ES-I3 (cell line): ENCODE results near the gene KCNAB3.

Source experiments
- H3K36me3 ChIP-seq: 2 replicates; pipeline ENCODE4 v1.6.1; 2013; ENCODE audit warnings: mild to moderate bottlenecking, low read length, control low read depth, moderate library complexity; ENCODE audit not compliant: insufficient read depth
- H3K4me1 ChIP-seq: 2 replicates; pipeline ENCODE4 v1.6.1; 2013; ENCODE audit warnings: mild to moderate bottlenecking, control low read depth, low read length; ENCODE audit not compliant: insufficient read depth
- H3K9ac ChIP-seq: 2 replicates; pipeline ENCODE4 v1.6.1; 2013; ENCODE audit warnings: low read depth, mild to moderate bottlenecking, low read length, moderate library complexity
- H3K9me3 ChIP-seq: 2 replicates; pipeline ENCODE4 v1.6.1; 2013; ENCODE audit warnings: mild to moderate bottlenecking, low read length, moderate library complexity; ENCODE audit not compliant: control insufficient read depth, insufficient read depth

Gene KCNAB3

DNA sequence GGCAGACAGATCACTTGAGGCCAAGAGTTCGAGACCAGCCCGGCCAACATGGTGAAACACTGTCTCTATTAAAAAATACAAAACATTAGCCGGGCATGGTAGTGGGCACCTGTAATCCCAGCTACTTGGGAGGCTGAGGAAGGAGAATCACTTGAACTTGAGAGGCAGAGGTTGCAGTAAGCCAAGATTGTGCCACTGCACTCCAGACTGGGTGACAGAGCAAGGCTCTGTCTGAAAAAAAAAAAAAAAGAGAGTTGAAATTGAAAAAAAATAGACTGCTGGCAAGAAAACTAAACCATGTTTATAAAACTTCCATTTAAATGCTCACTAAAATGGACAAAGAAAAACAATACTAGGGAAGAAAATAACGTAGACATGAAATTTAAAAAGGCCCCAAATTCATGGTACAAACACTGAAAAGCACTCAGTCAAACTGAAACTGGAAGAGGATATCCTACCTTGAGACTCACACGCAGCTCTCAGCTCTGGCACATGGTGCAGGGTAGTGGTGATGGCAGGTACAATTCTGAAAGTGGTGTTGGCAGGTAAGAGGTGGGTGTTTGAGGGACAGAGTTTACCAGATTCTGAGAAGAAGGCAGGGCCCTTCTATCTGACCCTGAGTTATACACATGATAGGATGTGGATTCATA is 21.6 kb upstream of the KCNAB3 start:
- Histone ChIP-seq H3K9ac (no peak overlapping the region), H3K9me3 (no peaks in the 10 kb centered on the region), H3K4me1 (no peaks in the 10 kb centered on the region), H3K36me3 (no peaks in the 10 kb centered on the region)

GRCh38 chr17:7950578-7950977 is 20.9 kb upstream of the KCNAB3 start:
- no peaks in the 10 kb centered on the region for H3K9me3 ChIP-seq
- H3K4me1 ChIP-seq = no peaks in the 10 kb centered on the region
- H3K9ac ChIP-seq = no peak overlapping the region
- no peaks in the 10 kb centered on the region for H3K36me3 ChIP-seq

- Histone ChIP-seq H3K9me3 (no peaks in the 10 kb centered on the region), H3K4me1 (no peaks in the 10 kb centered on the region), H3K36me3 (peaks cover 7% of the 10 kb centered on the region; the same call in 1 of the 2 replicates), H3K9ac (no peak overlapping the region)
Observed at GRCh38 chr17:7947651-7948050, 18.0 kb upstream of the KCNAB3 start.

- Histone ChIP-seq H3K9me3 (no peaks in the 10 kb centered on the region), H3K9ac (no peak overlapping the region), H3K36me3 (peaks cover 7% of the 10 kb centered on the region; the same call in 1 of the 2 replicates), H3K4me1 (no peaks in the 10 kb centered on the region)
Observed at GRCh38 chr17:7946441-7946840, 16.8 kb upstream of the KCNAB3 start.

DNA sequence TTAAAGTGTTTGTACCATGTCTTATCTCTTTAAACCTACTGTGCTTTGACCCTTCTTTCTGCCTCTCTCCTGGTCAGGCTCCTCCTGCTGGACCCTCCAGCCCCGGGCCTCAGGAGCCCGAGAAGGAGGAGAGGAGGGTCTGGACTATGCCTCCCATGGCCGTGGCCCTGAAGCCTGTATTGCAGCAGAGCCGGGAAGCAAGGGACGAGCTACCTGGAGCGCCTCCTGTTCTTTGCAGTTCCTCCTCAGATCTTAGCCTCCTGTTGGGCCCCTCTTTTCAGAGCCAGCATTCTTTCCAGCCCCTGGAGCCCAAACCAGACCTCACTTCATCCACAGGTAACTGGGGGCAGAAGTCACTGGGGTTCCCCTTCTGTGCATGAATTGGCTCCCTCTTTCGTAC is 16.0 kb upstream of the KCNAB3 start:
- Histone ChIP-seq H3K36me3 (peaks cover 7% of the 10 kb centered on the region; the same call in 1 of the 2 replicates), H3K9me3 (no peaks in the 10 kb centered on the region), H3K9ac (no peak overlapping the region), H3K4me1 (no peaks in the 10 kb centered on the region)

DNA sequence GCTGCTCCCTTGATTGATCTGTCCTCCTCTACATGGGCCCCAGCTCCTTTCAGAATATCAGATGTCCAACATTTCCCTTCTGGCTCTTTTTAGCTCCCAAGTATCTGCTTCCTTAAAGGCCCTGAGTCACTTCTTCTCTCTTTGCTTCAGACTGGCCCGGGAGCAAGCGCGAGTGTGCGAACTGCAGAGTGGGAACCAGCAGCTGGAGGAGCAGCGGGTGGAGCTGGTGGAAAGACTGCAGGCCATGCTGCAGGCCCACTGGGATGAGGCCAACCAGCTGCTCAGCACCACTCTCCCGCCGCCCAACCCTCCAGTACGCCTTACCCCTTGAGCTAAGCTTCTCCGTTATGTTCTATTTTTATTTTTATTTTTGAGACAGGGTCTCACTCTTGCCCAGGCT is 14.7 kb upstream of the KCNAB3 start:
- Histone ChIP-seq H3K36me3 (peaks cover 7% of the 10 kb centered on the region; the same call in 1 of the 2 replicates), H3K9me3 (no peaks in the 10 kb centered on the region), H3K4me1 (no peaks in the 10 kb centered on the region), H3K9ac (no peak overlapping the region)

DNA sequence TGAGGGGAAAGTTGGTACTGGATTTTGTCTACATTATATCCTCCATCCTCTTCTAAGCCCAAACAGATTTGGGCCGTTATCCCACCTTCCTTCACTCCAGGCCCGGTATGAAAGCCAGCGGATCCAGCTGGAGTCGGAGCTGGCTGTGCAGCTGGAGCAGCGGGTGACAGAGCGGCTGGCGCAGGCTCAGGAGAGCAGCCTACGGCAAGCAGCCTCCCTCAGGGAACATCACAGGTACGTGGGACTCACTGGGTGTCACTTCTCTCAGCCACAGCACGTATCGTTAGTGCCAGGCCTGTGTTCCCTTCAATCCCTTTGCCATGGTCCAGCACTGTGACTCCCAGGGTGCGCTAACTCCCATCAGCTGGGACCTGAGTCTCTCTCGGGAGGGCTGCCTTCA is 13.6 kb upstream of the KCNAB3 start:
- Histone ChIP-seq H3K36me3 (peaks cover 7% of the 10 kb centered on the region; the same call in 1 of the 2 replicates), H3K9me3 (no peaks in the 10 kb centered on the region), H3K4me1 (no peaks in the 10 kb centered on the region), H3K9ac (no peak overlapping the region)

DNA sequence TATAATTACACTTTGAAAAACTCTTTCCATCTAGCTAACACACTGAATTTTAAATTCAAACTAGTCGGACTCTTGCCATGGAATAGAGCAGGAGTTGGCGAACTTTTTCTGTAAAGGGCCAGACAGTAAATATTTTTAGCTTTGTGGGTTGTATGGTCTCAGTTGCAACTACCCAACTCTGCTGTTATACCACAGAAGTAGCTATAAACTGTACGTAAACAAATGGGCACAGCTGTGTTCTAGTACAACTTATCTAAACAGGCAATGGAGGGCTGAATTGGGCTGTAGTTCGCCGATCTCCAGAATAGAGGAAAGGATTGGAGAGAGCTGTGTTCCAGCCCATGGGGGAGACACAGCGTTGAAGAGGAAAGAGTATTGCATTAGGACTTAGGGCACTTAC is 11.1 kb upstream of the KCNAB3 start:
- Histone ChIP-seq H3K36me3 (peaks cover 12% of the 10 kb centered on the region), H3K9me3 (no peaks in the 10 kb centered on the region), H3K9ac (no peak overlapping the region), H3K4me1 (no peaks in the 10 kb centered on the region)

- Histone ChIP-seq H3K9ac (no peak overlapping the region), H3K36me3 (peaks cover 12% of the 10 kb centered on the region), H3K9me3 (no peaks in the 10 kb centered on the region), H3K4me1 (no peaks in the 10 kb centered on the region)
Observed at GRCh38 chr17:7940034-7940433, 10.4 kb upstream of the KCNAB3 start.

DNA sequence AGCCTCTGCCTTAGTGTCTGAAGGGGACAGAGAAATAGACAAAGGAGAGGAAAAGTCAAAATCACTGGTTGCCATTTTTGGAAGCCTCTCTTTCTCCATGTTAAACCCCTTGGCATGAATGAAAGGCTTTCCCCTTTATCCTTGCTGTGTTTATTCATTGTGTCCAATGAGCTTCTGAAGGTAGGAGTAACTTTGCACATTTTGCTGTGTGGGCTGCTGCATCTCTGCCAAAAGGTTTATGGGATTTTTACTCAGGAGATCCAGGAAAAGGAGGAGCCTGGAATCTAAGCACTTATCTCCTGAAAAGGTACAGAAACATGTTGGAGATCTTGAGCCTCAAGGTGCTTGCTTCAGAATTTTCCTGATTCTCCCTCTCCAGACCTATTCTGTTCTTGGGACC is 6.2 kb upstream of the KCNAB3 start:
- H3K36me3 ChIP-seq = peaks cover 5% of the 10 kb centered on the region
- no peaks in the 10 kb centered on the region for H3K9me3 ChIP-seq
- no peaks in the 10 kb centered on the region for H3K4me1 ChIP-seq
- no peak overlapping the region for H3K9ac ChIP-seq

DNA sequence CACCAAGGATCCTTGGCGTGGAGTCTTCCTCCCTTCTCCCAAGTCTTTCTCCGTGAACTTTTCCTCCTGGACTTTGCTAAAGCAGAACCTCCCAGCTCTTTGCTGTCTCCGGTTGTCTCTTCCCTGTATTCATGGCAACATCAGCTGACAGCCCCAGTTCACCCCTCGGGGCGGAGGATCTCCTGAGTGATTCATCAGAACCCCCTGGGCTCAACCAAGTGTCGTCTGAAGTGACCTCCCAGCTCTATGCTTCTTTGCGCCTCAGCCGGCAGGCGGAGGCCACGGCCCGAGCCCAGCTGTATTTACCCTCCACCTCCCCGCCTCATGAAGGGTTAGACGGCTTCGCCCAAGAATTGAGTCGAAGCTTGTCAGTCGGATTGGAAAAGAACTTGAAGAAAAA is 3.3 kb upstream of the KCNAB3 start:
- Histone ChIP-seq H3K9ac (peak overlapping the region; percentile 83), H3K9me3 (no peaks in the 10 kb centered on the region), H3K36me3 (peaks cover 5% of the 10 kb centered on the region), H3K4me1 (no peaks in the 10 kb centered on the region)

- H3K4me1 ChIP-seq = no peaks in the 10 kb centered on the region
- peak overlapping the region; percentile 83 for H3K9ac ChIP-seq
- no peaks in the 10 kb centered on the region for H3K9me3 ChIP-seq
- H3K36me3 ChIP-seq = peaks cover 5% of the 10 kb centered on the region
Observed at GRCh38 chr17:7932483-7932891, 2.8 kb upstream of the KCNAB3 start.

DNA sequence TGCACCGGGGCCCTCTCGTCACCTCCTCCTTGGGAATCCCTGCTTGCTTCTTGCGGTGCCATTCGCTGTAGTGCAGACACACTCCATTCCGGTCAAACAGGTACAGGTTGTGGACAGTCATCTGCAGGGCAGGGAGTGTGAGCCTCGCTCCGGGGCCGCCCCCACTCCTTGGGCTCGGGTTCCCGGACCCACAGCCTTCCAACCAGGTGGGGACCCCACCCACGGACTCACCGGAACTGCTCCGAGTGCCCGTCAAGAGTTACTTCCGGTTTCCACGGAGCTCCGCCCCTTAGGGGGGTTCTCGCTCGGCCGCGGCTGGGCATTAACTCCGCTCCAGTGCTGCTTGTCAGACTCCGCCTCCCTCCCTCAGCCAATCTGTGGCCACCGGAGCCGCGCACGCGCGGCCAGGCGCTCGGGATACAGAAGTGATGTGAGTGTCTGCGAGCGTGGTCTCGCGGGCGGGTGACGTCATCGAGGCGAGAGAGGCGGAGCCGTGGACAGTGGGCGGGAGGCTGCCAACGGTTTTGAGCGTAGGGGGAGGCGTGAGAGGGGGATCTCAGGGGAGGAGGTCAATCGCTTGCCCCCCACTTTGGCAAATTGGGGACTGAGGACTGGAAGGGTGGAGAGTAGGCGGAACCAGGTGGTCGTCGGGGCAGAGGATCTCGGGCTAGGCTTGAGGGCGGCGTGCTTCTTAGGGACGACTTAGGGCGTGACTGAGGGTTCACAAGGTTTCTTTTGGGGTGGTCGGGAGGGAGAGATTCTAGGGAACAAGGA is 2.2 kb upstream of the KCNAB3 start, which contains the start of the genes CNTROB and TRAPPC1:
Gene CNTROB (plus strand): TSS at position 498 of the 774 bp plus-strand sequence. CDS start 874 bp downstream, outside the sequence.
Gene TRAPPC1 (minus strand): TSS at position 238 of the 774 bp plus-strand sequence. CDS start 117 bp downstream, at position 121.
- H3K9ac ChIP-seq = peak within 1 kb of the TSS; percentile 83
- H3K4me1 ChIP-seq = no peaks in the 10 kb centered on the region
- H3K9me3 ChIP-seq = no peaks in the 10 kb centered on the region
- peaks cover 4% of the 10 kb centered on the region for H3K36me3 ChIP-seq

GRCh38 chr17:7930841-7931631 is 1.4 kb upstream of the KCNAB3 start:
- Histone ChIP-seq H3K36me3 (no peaks in the 10 kb centered on the region), H3K4me1 (no peaks in the 10 kb centered on the region), H3K9ac (peak overlapping the region; percentile 83; the same call in 1 of the 2 replicates), H3K9me3 (no peaks in the 10 kb centered on the region)
